ENCODE measurements around the gene ZNF367. TPM values are rescaled to one million over a fixed set of nuclear protein-coding genes. Genes with fewer than 3 reads are reported as not detected.

ZNF367 gene
- total RNA-seq, 4 donors from 2014 or later, result 0.15 to 5.1 (median 1.7) TPM

GRCh38 chr9:96417051-96417586 is 1.1 kb downstream of the ZNF367 start:
- in situ Hi-C loops (cut with MboI; ENCODE audit: low sequenced_read_pairs in 4 of 4), result no loop called here
- TF ChIP-seq CTCF (IDR thresholded peaks at IDR 0.05 in 4 of 5, conservative IDR thresholded peaks at IDR 0.05 in 1 of 5) (peak in 3 of 5 experiments; percentile 15 to 47 (median 22)), POLR2A (IDR thresholded peaks at IDR 0.05) (peak; percentile 55 to 58)
- intact Hi-C loops (cut with DNase I; ENCODE audit: low total_unique reads), result loop anchor here (2.0 to 10.0 kb wide), 4 partner anchors 438 to 1505 kb away; partner anchors contain the start of genes NCBP1, PTCH1, TRMO and TSTD2
- Histone ChIP-seq H3K9me3 (no peaks in the 10 kb centered on the region), H3K27ac (peak overlapping the region; percentile 99), H3K4me1 (peaks cover 21 to 26% of the 10 kb centered on the region in 2 donors), H3K27me3 (no peaks in the 10 kb centered on the region), H3K4me3 (peak overlapping the region; percentile 71 to 89 (median 84)), H3K36me3 (no peaks in the 10 kb centered on the region)
- DNase-seq, result peak; percentile 85 to 86
- peak; percentile 42 to 45 for ATAC-seq

- intact Hi-C loops (cut with DNase I; ENCODE audit: low total_unique reads), result loop anchor here (10.0 kb wide), 2 partner anchors 899 to 1221 kb away; partner anchors contain the start of genes NCBP1, PTCH1 and TSTD2
- TF ChIP-seq CTCF (IDR thresholded peaks at IDR 0.05 in 4 of 5, conservative IDR thresholded peaks at IDR 0.05 in 1 of 5) (no peak), POLR2A (IDR thresholded peaks at IDR 0.05) (no peak)
- DNase-seq (no peak), ATAC-seq (no peak)
- Histone ChIP-seq H3K27ac (no peak overlapping the region), H3K4me1 (peaks cover 6 to 8% of the 10 kb centered on the region in 2 donors), H3K27me3 (no peaks in the 10 kb centered on the region), H3K9me3 (no peaks in the 10 kb centered on the region), H3K4me3 (no peak overlapping the region), H3K36me3 (no peaks in the 10 kb centered on the region)
- in situ Hi-C loops (cut with MboI; ENCODE audit: low sequenced_read_pairs in 4 of 4), result no loop called here
Observed at GRCh38 chr9:96413302-96414221, 4.6 kb downstream of the ZNF367 start.

GRCh38 chr9:96412174-96412913 is 5.8 kb downstream of the ZNF367 start:
- H3K4me1 ChIP-seq, result peaks cover 6 to 8% of the 10 kb centered on the region in 2 donors
- intact Hi-C loops (cut with DNase I; ENCODE audit: low total_unique reads), result loop anchor here (10.0 kb wide), 2 partner anchors 898 to 1222 kb away; partner anchors contain the start of genes NCBP1, PTCH1 and TSTD2

More at GRCh38 chr9:96412174-96412913, 5.8 kb downstream of the ZNF367 start:
- no peak for DNase-seq
- no peaks in the 10 kb centered on the region for H3K9me3 ChIP-seq
- ATAC-seq, result no peak
- H3K27ac ChIP-seq, result no peak overlapping the region
- no peaks in the 10 kb centered on the region for H3K27me3 ChIP-seq
- H3K36me3 ChIP-seq, result no peaks in the 10 kb centered on the region
- TF ChIP-seq CTCF (IDR thresholded peaks at IDR 0.05 in 4 of 5, conservative IDR thresholded peaks at IDR 0.05 in 1 of 5) (no peak), POLR2A (IDR thresholded peaks at IDR 0.05) (no peak)
- in situ Hi-C loops (cut with MboI; ENCODE audit: low sequenced_read_pairs in 4 of 4), result no loop called here
- no peak overlapping the region for H3K4me3 ChIP-seq

Data from gastrocnemius medialis (tissue), 4 donors.